ENCODE results near the gene SYT8.
A peak's percentile ranks its signal among the peaks of the same experiment; 100 is the strongest.

DNA sequence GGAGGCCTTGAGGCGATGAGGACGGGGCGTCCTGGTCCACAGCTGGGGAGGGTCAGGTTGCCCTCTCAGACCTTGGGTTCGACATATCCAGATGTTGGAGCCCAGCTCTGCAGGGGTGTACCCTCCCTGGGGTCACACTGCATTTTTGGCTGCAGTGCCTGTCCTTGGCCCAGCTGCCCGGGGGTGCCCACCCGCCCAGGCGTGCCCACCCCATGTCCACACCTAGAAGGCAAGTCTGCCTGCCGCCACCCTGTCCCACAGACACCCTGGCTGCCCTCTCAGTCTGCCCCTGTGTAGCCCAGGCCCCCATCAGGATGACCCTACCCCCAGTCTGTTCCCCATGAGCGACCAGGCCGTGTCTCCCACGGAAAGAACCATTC is 21.1 kb downstream of the SYT8 start:
- TF ChIP-seq POLR2A (IDR thresholded peaks at IDR 0.05; ENCODE audit: low read depth, low read length) (0 out of 2 replicates have a peak, but pooled peaks have one; percentile 5), POLR2AphosphoS5 (IDR thresholded peaks at IDR 0.05; ENCODE audit: low read depth, low read length) (no peak), TAF1 (IDR thresholded peaks at IDR 0.05; ENCODE audit: low read depth, low read length) (no peak), SPI1 (IDR thresholded peaks at IDR 0.05; ENCODE audit: low read depth, low read length) (no peak), PAX5 (IDR thresholded peaks at IDR 0.05; ENCODE audit: insufficient read depth, low read length, severe bottlenecking) (no peak)

Measured in GM12891 (cell line).